Activated CD4-positive, alpha-beta T cell treated with anti-CD3 and anti-CD28 coated beads, Interleukin-2, amount 50 U/mL, for 48 hours (primary cell): ENCODE data around the gene FYN.
A peak's percentile ranks its signal among the peaks of the same experiment; 100 is the strongest.
"Not testable (repeated sequence)": the region's sequence is repeated elsewhere in the genome, so short reads cannot be mapped to it uniquely, and the experiment has no call there.

Experiments
- DNase-seq, 2 experiments: peaks; one replicate each; pipeline ENCODE4 v3.0.0-alpha.2; 2020

Gene FYN

DNA sequence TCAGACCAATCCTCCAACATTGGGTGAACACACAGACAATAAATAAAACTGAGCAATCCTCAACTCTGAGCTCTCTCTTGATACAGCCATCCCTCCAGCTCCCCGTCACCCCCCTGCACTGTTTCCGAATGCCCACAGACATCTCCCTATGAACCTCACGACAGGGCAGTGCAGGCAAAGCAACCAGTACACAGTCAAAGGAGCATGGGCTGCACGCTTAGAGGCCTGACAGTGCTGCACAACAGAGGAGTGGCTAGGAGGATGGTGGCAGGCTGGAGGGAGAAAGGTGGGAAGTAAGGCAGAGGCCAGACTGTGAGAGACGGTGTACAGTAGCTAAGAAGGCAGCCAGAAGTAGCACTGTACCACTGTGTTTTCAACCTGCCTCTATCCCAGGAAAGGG lies 24.0 kb downstream of the FYN start:
- no peak for DNase-seq

DNA sequence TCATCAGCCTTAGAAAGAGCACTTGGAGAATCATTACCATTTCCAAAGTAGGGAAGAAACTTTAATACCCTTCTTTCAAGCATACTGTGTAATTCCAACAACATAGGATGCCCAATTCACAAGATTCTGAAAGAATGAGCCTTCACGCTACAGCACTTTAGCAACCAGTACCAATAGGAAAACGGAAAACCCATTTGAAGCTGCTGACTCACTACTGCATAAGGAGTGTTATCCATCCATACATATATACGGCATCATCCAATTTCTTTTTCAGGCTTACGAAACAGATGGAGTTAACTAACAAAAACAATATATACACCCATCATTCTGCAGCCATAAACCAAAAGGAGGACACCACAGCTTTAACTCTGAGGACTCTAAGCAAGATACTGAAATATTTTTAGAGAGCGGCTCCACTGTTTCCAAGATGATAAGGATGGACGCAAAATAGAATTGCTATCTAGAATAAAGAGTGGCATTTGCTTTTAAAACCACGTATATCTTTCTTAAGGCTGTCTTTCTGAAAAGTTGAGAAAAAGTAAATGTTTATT lies 24.9 kb downstream of the FYN start:
- DNase-seq, result no peak

- peak in 1 of 2 experiments; percentile 46 for DNase-seq
Measured at GRCh38 chr6:111846492-111847409, 26.5 kb downstream of the FYN start.

GRCh38 chr6:111846066-111846465 lies 27.2 kb downstream of the FYN start:
- no peak for DNase-seq

DNA sequence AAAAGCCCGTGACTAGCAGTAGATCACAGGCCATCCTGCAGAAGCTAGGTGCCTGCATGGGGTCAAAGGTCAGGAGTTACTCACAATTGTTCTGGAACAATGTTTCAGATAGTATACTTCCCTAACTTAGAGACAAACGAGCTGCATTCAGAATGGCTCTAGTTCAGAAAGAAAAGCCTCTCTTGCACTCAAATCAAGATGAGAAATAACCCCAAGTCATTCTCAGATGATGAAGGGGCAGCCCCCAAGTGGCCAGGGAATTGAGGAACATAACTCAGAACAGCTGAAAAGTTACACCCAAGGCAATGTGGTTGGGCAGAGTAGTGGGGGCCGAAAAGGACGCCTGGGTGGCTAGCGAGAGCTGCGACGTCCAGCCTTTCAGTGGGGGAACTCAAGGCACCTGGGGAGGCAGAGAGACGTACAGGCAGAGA lies 27.8 kb downstream of the FYN start:
- DNase-seq, result peak in 1 of 2 experiments; percentile 52

- no peak for DNase-seq
Measured at GRCh38 chr6:111844921-111845320, 28.3 kb downstream of the FYN start.

DNA sequence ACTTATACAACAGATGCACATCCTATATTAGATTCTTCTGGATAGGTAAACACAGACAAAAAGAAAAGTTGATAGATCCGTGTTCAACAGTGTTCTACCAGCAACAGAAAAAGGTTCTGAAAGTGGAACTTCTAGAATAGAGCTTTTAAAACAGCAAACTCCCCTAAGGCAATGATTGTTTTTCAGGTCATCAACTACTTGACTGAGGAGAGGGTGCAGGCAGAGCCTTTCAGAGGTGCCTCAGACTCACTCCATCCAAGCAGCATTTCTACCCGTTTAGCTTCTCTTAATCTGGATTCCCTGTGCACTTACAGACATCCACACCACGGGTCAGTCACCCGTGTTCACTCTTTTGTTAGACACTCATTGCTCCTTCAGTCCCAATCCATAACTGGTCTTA lies 28.9 kb downstream of the FYN start:
- DNase-seq, result no peak

DNA sequence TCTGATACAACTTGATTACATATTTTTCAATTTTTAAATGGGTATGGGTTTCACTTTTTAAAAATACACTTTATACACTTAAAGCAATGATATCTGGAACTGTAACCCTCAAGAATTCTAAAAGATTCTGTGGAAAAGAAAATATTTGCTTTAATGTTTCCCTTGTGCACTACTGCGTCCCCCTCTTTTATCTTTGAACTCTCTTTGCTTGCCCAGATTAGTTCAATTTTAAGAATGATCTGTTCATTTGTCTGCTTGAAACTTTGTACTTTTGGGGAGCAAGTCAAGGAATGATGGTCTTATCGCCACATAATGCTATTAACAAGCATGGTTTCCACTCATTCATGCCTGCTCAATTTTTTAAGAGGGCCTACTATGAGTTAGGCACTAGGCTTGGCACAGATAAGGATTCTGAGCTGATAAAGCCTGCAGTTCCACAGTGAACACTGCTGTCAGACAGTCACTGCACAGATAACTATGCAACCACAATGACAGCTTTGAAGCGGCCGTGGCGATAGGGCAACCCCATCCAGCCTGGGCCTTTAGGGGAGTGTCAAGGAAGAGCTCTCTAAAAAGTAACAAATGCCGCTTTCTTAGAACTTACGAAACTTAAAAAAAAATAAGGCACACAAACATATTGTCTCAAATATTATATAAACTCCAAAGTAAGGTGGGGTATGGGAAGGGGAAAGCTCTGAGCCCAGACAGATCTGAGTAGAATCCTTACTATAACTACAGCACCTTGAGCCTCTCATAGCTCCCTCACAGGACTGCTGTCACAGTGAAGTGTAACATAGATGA lies 29.7 kb downstream of the FYN start:
- DNase-seq, result peak; percentile 56 to 70

DNA sequence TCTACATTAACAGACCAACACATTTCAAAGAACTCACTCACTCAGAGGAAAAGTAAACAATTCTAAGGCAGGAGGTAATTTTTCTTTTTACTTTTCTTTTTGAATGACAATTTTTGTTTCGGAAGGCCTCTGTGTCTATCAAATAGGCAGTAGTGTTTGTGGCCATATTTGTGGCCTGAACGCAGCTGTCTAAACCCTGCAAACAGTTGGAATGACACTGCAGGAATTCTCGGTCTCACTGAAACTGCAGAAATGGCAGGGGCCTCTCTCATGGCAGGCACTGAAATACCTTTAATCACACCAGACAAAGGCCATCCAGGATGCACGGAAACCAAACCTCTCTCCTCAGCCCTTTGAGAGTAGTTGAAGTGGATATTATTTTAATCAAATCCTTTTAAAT lies 30.4 kb downstream of the FYN start:
- DNase-seq, result no peak

DNA sequence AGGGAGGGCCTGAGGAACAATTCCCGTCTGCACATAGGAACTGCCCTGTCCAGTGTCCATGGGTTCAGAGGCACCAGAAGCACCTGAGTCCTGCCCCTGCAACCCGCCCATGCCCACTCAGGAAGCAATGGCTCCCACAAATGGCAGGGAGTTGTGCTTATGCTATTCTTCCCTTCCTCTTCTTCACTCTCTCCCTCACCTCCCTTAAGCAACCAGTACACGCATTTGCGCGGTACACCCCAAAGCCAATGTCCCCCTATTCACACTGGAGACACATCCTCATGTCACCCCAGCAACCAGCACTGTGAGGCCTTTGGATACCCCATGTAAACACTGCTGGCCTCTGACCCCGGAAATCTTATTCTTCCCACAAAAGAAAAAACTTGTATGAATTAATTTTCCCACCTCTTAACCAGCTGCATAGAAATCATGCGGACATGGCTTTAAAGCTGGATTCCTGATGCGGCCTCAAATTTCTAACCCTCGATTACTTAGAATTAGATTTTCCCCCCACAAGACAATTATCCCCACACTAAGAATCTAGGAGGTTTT lies 30.9 kb downstream of the FYN start:
- no peak for DNase-seq

DNA sequence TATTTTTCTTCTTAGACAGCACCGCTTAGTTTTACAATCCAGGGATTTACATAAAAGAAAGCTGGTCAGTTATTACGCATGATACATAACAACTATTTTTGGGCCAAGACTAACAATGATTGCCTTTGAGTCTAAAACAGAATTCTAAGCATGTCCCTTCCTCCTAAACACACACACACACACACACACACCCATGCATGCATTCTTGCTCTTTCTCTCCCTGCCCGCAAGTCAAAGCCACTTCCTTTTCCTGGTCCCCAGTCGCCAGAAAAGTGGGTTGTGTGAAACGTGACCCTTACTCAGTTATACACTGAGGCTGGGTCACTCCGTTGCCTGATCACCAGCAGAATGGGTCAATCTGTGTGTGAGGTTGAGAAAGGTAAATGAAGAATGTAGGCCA lies 31.4 kb downstream of the FYN start:
- DNase-seq, result peak; percentile 56 to 65

DNA sequence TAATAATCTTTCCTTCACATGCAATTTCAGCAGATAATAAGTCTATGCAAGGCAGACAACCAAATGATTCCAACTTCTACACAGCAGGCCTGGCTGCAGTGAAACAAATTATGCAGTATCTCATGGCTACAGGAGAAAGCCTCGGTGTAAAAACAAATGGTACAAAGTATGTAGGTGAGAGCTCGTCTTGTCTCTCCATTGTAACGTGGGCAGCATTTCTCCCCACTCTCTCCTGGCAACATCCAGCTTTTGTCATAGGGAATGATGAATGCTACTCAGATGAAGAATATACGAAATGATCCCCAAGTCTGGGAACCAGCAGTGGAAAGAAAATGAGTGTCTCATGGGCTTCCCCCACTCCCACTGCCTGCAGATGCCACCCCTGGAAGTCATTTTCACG lies 32.4 kb downstream of the FYN start:
- no peak for DNase-seq

DNA sequence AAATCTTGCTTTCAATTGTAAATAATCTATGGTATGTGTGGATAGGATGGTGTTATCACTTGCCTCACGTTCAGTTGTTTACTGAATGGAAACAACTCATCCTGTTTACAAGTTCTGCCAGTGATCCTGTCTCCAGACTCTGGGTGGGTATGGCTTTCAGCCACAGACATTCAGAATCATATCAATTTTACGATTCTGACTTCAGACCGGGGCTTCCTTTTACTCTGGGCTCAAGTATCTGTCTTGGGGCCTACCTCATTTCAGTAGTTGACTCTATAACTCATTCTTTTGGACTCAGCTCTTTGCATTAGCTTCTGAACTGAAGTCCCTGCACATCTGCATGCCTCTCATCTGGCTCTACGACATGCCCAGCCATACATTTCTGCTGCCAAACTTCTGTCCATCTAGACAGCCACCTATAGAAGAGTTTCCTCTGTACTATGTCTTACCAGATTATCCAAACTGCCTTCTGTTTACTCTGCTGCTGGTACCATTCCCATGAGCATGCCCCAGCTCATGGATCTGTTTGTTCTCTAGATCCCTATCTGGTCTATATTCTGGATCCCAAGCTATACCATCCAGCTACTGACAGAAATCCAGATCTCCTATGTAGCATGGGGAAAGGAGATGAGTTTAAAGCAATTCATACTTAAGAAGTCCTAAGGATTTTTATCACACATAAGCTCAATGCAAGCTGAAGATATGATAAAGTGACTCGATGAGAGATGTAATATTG lies 34.3 kb downstream of the FYN start:
- peak in 1 of 2 experiments; percentile 47 for DNase-seq

- DNase-seq, result peak; percentile 56 to 71
Measured at GRCh38 chr6:111837641-111838500, 35.4 kb downstream of the FYN start.

DNA sequence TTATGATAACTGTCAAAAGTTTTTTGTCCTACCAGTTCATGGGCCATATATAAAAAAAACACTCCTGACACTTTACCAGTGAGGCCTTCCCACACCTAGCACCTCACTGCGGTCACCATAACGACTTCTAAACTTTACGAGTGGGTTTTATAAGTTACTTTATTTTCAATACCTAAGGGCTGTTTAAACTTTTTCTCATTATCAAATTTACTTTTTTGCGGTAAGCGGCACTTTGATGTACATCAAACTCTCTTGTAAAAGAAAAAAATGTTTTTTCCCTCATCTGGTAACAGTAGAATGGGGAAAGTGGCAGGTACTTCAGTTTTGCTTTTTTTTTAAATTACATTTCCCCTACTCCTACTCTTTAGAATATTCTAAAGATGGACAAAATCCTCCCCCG lies 36.2 kb downstream of the FYN start:
- DNase-seq, result no peak

DNA sequence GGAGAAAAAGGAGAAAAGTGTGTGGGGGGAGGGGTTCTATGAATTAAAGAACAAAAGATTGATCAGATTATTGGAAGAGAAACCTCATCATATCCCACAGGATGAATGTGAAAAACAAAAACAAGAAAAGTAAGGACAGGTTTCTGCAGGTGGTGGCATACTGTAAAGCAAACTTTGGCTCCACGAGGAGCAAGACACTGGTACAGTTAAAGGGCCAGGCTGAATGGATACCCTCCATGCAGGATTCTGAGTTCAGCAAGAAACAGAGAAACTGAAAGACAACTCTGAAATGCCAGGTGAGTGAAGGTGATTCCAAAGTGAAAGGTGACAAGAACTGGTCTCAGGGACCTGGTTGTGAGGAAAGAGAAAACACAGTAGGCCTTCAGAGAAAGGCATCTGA lies 37.4 kb downstream of the FYN start:
- DNase-seq, result no peak

DNA sequence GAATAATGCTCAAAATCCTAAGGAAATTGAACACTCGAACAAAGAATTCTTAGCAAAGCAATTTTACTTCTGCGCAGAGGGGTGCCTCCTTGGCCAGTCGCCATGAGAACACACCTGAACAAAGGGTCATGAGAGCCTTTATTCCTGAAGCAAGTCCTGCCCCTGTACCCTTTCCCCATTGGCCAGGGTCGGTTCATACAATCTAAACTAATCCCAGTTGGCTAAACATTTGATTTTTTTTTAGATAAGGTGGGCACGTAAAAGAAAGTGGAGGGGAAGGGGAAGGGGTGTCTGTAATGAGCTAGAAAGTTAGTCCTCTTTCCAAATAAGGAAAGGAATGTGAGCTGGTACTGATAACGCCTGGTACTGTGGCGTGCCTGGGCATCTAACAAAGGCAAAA lies 37.9 kb downstream of the FYN start:
- DNase-seq, result not testable (repeated sequence)

DNA sequence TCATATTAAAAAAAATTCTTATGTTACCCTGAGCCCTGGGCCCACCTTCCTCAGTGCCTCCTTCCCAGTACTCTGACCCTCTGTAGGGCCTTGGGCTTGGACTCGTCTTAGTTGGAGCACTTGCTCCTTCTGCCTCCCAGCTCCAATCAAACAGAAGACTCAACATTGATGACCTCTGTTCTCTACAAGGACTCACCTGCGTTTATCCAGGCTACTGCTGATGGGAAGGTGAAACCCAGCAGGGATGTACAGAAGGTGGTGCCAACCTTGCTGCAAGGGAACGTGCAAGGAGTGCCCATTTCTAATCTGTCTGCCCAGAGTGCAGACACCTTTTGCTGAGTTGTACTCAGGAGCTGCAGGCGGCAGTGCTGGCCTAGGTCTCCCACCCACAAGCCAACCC lies 38.9 kb downstream of the FYN start:
- no peak for DNase-seq

DNA sequence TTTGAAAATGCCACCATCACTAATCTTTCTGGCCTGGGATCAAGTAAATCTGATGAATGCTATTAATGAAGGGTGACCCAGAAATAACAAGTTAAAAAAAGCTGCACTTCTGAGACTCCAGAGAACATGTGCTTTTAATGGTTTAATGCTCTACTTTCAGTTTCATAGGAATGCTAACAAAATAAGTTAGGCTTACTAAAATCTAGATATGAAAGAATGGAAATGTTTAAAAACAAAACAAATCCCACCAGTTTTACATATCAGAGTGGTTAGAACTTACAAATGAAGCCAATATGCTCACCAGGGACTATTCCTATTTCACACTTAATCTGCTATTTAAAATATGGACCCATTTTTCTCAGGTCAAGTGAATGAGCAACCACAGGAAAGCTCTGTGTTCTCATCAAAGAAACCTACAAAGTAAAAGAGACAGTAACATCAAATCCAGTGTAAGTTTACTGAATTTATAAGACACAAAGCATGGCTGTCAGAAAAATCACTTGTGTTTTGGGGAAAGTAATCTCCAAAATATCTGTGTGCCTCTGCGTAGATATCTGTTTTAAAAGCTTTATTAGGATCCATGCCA lies 40.3 kb downstream of the FYN start:
- DNase-seq, result no peak

- DNase-seq, result no peak
Measured at GRCh38 chr6:111831408-111831807, 41.8 kb downstream of the FYN start.

GRCh38 chr6:111829998-111830397 lies 43.3 kb downstream of the FYN start:
- DNase-seq, result no peak
